GM12892 (cell line): ENCODE results near the gene MAP2K5.

Source experiments
- POLR2A ChIP-seq: IDR thresholded peaks from 2 replicates; pipeline ENCODE4 v1.6.1; 2011; ENCODE audit warnings: low read depth, low read length, control low read depth
- POLR2AphosphoS5 ChIP-seq: IDR thresholded peaks from 2 replicates; pipeline ENCODE4 v1.6.1; 2011; ENCODE audit warnings: low read depth, low read length, control low read depth
- TAF1 ChIP-seq: IDR thresholded peaks from 2 replicates; pipeline ENCODE4 v1.6.1; 2011; ENCODE audit warnings: low read depth, mild to moderate bottlenecking, control low read depth, low read length, borderline replicate concordance

DNA sequence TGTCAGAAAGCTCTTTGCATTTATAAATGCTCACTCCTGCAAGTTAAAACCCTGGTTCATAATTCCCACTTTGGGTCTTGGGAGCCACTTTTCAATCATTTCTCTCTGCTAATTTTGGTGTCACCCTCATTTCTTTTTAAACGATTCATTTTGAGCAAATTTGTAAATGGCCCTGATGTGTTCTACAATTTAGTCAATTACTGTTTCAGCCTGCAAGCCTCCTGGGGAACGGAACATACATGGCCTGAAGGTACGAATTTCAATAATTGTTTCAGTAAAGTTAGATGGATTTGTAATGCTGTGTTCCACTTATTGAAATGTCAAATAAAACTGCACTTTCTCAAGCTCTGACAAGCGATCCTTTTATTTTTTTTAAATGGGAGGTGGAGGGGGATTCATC lies 43.2 kb downstream of the MAP2K5 start:
- TF ChIP-seq POLR2AphosphoS5 (no peak), POLR2A (no peak), TAF1 (no peak)
